DOHH2 (cell line): Measurements from ENCODE around the gene PEA15.

Experiments
- H3F3A ChIP-seq: fragments of 200-600 bp; sonication (generic), shearing (Covaris generic); 2 replicates; pipeline ENCODE4 v1.6.0; 2016; ENCODE audit warnings: antibody characterized with exemption, mild to moderate bottlenecking; ENCODE audit not compliant: control insufficient read depth, insufficient read depth
- H3K27ac ChIP-seq: fragments of 200-600 bp; sonication (generic); 2 replicates; pipeline ENCODE4 v1.5.1; 2014; ENCODE audit warnings: low read depth, mild to moderate bottlenecking, low read length, moderate library complexity
- H3K27me3 ChIP-seq: fragments of 200-600 bp; sonication (generic); 2 replicates; pipeline ENCODE4 v1.6.1; 2014; ENCODE audit warnings: mild to moderate bottlenecking, low read length, mixed read lengths; ENCODE audit not compliant: control insufficient read depth
- H3K36me3 ChIP-seq: fragments of 200-600 bp; sonication (generic); 2 replicates; pipeline ENCODE4 v1.6.1; 2014; ENCODE audit warnings: mild to moderate bottlenecking, low read length, moderate library complexity, mixed read lengths; ENCODE audit not compliant: control insufficient read depth
- H3K4me1 ChIP-seq: fragments of 200-600 bp; sonication (generic); 2 replicates; pipeline ENCODE4 v1.6.1; 2014; ENCODE audit warnings: mild to moderate bottlenecking, low read length, mixed read lengths; ENCODE audit not compliant: control insufficient read depth
- H3K4me2 ChIP-seq: fragments of 200-600 bp; sonication (generic); 2 replicates; pipeline ENCODE4 v1.6.0; 2014; ENCODE audit warnings: mild to moderate bottlenecking, low read length, moderate library complexity
- H3K4me3 ChIP-seq: fragments of 200-600 bp; sonication (generic); 2 replicates; pipeline ENCODE4 v1.5.1; 2014; ENCODE audit warnings: mild to moderate bottlenecking, low read length, mixed read lengths
- H3K79me2 ChIP-seq: fragments of 200-600 bp; sonication (generic); 2 replicates; pipeline ENCODE4 v1.6.1; 2014; ENCODE audit warnings: mild to moderate bottlenecking, low read length, mixed read lengths; ENCODE audit not compliant: control insufficient read depth
- H3K9me2 ChIP-seq: fragments of 200-600 bp; sonication (generic); replicated peaks from 2 replicates; pipeline ENCODE4 v1.6.1; 2014; ENCODE audit warnings: mild to moderate bottlenecking, low read length, mixed read lengths; ENCODE audit not compliant: control insufficient read depth
- H3K9me3 ChIP-seq: fragments of 200-600 bp; sonication (generic); 2 replicates; pipeline ENCODE4 v1.6.1; 2014; ENCODE audit warnings: antibody characterized with exemption, low read length, mixed read lengths; ENCODE audit not compliant: control insufficient read depth, insufficient read depth
- H4K20me1 ChIP-seq: fragments of 200-600 bp; sonication (generic); 2 replicates; pipeline ENCODE4 v1.6.0; 2014; ENCODE audit warnings: low read depth, mild to moderate bottlenecking, antibody characterized with exemption, low read length, moderate library complexity; ENCODE audit not compliant: control insufficient read depth, insufficient read depth
- CTCF ChIP-seq: fragments of 200-600 bp; sonication (generic); IDR thresholded peaks from one replicate; pipeline ENCODE4 v1.5.1; 2014; ENCODE audit warnings: antibody characterized with exemption, mild to moderate bottlenecking, low read depth, low read length; ENCODE audit not compliant: poor library complexity, severe bottlenecking
- EZH2phosphoT487 ChIP-seq: fragments of 200-600 bp; sonication (generic); IDR thresholded peaks from 2 replicates; pipeline ENCODE4 v1.6.1; 2017; ENCODE audit warnings: borderline replicate concordance, mild to moderate bottlenecking, antibody characterized with exemption, low read length, moderate library complexity, mixed read lengths

PEA15 gene

GRCh38 chr1:160239582-160240299 lies 34.6 kb downstream of the PEA15 start:
- Histone ChIP-seq H3F3A (no peaks in the 10 kb centered on the region), H3K4me1 (no peaks in the 10 kb centered on the region), H3K36me3 (peaks cover 82% of the 10 kb centered on the region), H3K9me2 (no peaks in the 10 kb centered on the region), H3K27me3 (no peaks in the 10 kb centered on the region), H3K9me3 (no peaks in the 10 kb centered on the region), H3K27ac (no peak overlapping the region), H3K4me3 (no peak overlapping the region), H4K20me1 (no peaks in the 10 kb centered on the region), H3K4me2 (no peak overlapping the region), H3K79me2 (peaks cover 11% of the 10 kb centered on the region)
- TF ChIP-seq CTCF (no peak), EZH2phosphoT487 (no peak)

GRCh38 chr1:160243767-160244166 lies 38.6 kb downstream of the PEA15 start:
- Histone ChIP-seq H3K4me2 (no peak overlapping the region), H3K36me3 (peaks cover 56% of the 10 kb centered on the region), H3K4me3 (no peak overlapping the region), H3K79me2 (peaks cover 48% of the 10 kb centered on the region), H3F3A (no peaks in the 10 kb centered on the region), H3K27ac (no peak overlapping the region), H3K4me1 (no peaks in the 10 kb centered on the region), H3K9me3 (no peaks in the 10 kb centered on the region), H4K20me1 (no peaks in the 10 kb centered on the region), H3K27me3 (no peaks in the 10 kb centered on the region), H3K9me2 (no peaks in the 10 kb centered on the region)
- TF ChIP-seq CTCF (no peak), EZH2phosphoT487 (no peak)

- Histone ChIP-seq H3K4me2 (no peak overlapping the region), H3K79me2 (peaks cover 52% of the 10 kb centered on the region), H3K36me3 (peaks cover 52% of the 10 kb centered on the region), H3K27ac (no peak overlapping the region), H3K9me3 (no peaks in the 10 kb centered on the region), H3K4me1 (no peaks in the 10 kb centered on the region), H3K27me3 (no peaks in the 10 kb centered on the region), H3K4me3 (no peak overlapping the region), H4K20me1 (no peaks in the 10 kb centered on the region), H3K9me2 (no peaks in the 10 kb centered on the region), H3F3A (no peaks in the 10 kb centered on the region)
- TF ChIP-seq CTCF, result no peak
- TF ChIP-seq EZH2phosphoT487, result no peak
Measured at GRCh38 chr1:160244209-160244608, 39.0 kb downstream of the PEA15 start.
